GM12865 (cell line): ENCODE results near the gene PCDHGB7.
A peak's percentile ranks its signal among the peaks of the same experiment; 100 is the strongest.
"Not testable (repeated sequence)": the region's sequence is repeated elsewhere in the genome, so short reads cannot be mapped to it uniquely, and the experiment has no call there.

Experiments used
- DNase-seq: peaks from one replicate; pipeline ENCODE4 v3.0.0; 2010; ENCODE audit warnings: low read depth
- H3K4me3 ChIP-seq: 2 replicates; pipeline ENCODE4 v1.5.1; 2011; ENCODE audit warnings: mild to moderate bottlenecking, low read depth, low read length, control low read depth
- CTCF ChIP-seq: IDR thresholded peaks from 2 replicates; pipeline ENCODE4 v1.5.1; 2011; ENCODE audit warnings: low read length, control low read depth, low read depth, inconsistent platforms; ENCODE audit not compliant: insufficient read depth; ENCODE audit errors: missing control alignments

The PCDHGB7 gene

GRCh38 chr5:141389153-141390042 lies 28.1 kb upstream of the PCDHGB7 start:
- no peak for TF ChIP-seq CTCF
- no peak overlapping the region for H3K4me3 ChIP-seq
- no peak for DNase-seq

- TF ChIP-seq CTCF = no peak
- no peak for DNase-seq
- no peak within 1 kb of the TSS for H3K4me3 ChIP-seq
These were observed 24.9 kb upstream of the PCDHGB7 start, which contains the start of gene PCDHGA8 for GRCh38 chr5:141392429-141393198. Gene PCDHGA8, plus strand, starts transcription at chr5:141392633. Its CDS starts 181 bp downstream, at chr5:141392814.

- no peak overlapping the region for H3K4me3 ChIP-seq
- no peak for DNase-seq
These were observed 24.2 kb upstream of the PCDHGB7 start for GRCh38 chr5:141393267-141393666.

GRCh38 chr5:141394401-141395187 lies 22.9 kb upstream of the PCDHGB7 start:
- DNase-seq = not testable (repeated sequence)

More at GRCh38 chr5:141393267-141393666, 24.2 kb upstream of the PCDHGB7 start:
- no peak for TF ChIP-seq CTCF

GRCh38 chr5:141397756-141398551 lies 19.5 kb upstream of the PCDHGB7 start, which contains the start of gene PCDHGB5:
Gene PCDHGB5, plus strand, starts transcription at chr5:141397947. Its CDS starts 181 bp downstream, at chr5:141398128.
- TF ChIP-seq CTCF = peak; percentile 66
- peak within 1 kb of the TSS; percentile 59 for H3K4me3 ChIP-seq
- peak; percentile 74 for DNase-seq

More at GRCh38 chr5:141394401-141395187, 22.9 kb upstream of the PCDHGB7 start:
- not testable (repeated sequence) for H3K4me3 ChIP-seq

GRCh38 chr5:141398608-141399007 lies 18.9 kb upstream of the PCDHGB7 start:
- no peak for DNase-seq
- TF ChIP-seq CTCF = no peak
- no peak overlapping the region for H3K4me3 ChIP-seq
